K562 (cell line): Measurements from ENCODE around the gene ITGAD. TPM values are rescaled to one million over a fixed set of nuclear protein-coding genes. Genes with fewer than 3 reads are reported as not detected.
A peak's percentile ranks its signal among the peaks of the same experiment; 100 is the strongest.

Experiments
- BACH1 ChIP-seq: fragments of 200-800 bp; sonication (Bioruptor generic); IDR thresholded peaks from 2 replicates; pipeline ENCODE4 v1.6.1; 2016; ENCODE audit warnings: missing genetic modification characterization, missing compliant biosample characterization
- HDAC3 ChIP-seq: fragments of 450-650 bp; IDR thresholded peaks from 2 replicates; pipeline ENCODE4 v1.6.1; 2018; ENCODE audit warnings: borderline replicate concordance, mild to moderate bottlenecking, moderate library complexity; ENCODE audit not compliant: partially characterized antibody
- MTA2 ChIP-seq: fragments of 450-650 bp; IDR thresholded peaks from 2 replicates; pipeline ENCODE4 v1.6.1; 2016; ENCODE audit warnings: low read depth
- ZNF197 ChIP-seq: fragments of 200-800 bp; sonication (Bioruptor generic); IDR thresholded peaks from 2 replicates; pipeline ENCODE4 v1.6.1; 2016; ENCODE audit warnings: low read depth, missing genetic modification characterization, missing compliant biosample characterization
- polyA plus RNA-seq, 8 experiments: library from polyadenylated mRNA; depleted of rRNA in 4 of 8; stranded (reverse) in 5 of 8; unstranded in 3 of 8; fragments of >200 nt; fragmentation: Nextera tagmentation in 2 of 8; fragmentation: Illumina TruSeq in 1 of 8; extraction: Ambion mirVana in 2 of 8; extraction: Trizol in 1 of 8; gene quantifications; 2 replicates each; pipeline versions ENCODE4 v1.2.1 to v1.2.3, GENCODE V29; 2011 to 2014; ENCODE audit warnings: inconsistent platforms in 1 of 8, missing spikeins in 1 of 8
- total RNA-seq, 7 experiments: library from RNA; depleted of rRNA in 6 of 7; stranded (reverse); fragments of >200 nt in 6 of 7; fragmentation: Illumina TruSeq in 2 of 7; extraction: Trizol in 2 of 7; gene quantifications; 2 replicates each; pipeline versions ENCODE4 v1.2.1 to v1.2.3, GENCODE V29; 2011 to 2021; ENCODE audit warnings: low replicate concordance in 1 of 7
- TF ChIP-seq, protein P1 (sequence below), 2 experiments: fragments of 450-650 bp in 1 of 2; IDR thresholded peaks; 2 replicates each; pipeline ENCODE4 v1.6.1; 2011 to 2017; ENCODE audit warnings: low read depth in 2 of 2, antibody characterized with exemption in 1 of 2, borderline replicate concordance in 1 of 2, low read length in 1 of 2, mild to moderate bottlenecking in 1 of 2, mixed read lengths in 1 of 2; ENCODE audit not compliant: control insufficient read depth in 1 of 2
- TF ChIP-seq, protein P2 (sequence below): fragments of 450-650 bp; IDR thresholded peaks from 2 replicates; pipeline ENCODE4 v1.6.1; 2016; ENCODE audit warnings: missing biosample characterization, missing genetic modification characterization
- TF ChIP-seq, protein P3 (sequence below): fragments of 200-400 bp; formaldehyde crosslinking; IDR thresholded peaks from 2 replicates; pipeline ENCODE4 v1.6.1; 2017; ENCODE audit warnings: mild to moderate bottlenecking, low read depth, low read length, moderate library complexity
- TF ChIP-seq, protein P4 (sequence below): fragments of 250-450 bp; sonication (Bioruptor Pico); IDR thresholded peaks from 2 replicates; pipeline ENCODE4 v1.5.0; 2021
- TF ChIP-seq, protein P5 (sequence below): fragments of 450-650 bp; IDR thresholded peaks from 2 replicates; pipeline ENCODE4 v1.6.1; 2014; ENCODE audit warnings: low read depth, mild to moderate bottlenecking, moderate library complexity, borderline replicate concordance
- TF ChIP-seq, protein P6 (sequence below): sonication (generic); formaldehyde crosslinking; IDR thresholded peaks from 2 replicates; pipeline ENCODE4 v1.8.1; 2023; ENCODE audit warnings: missing genetic modification reagents, mild to moderate bottlenecking, borderline replicate concordance

Gene ITGAD
- total and polyA plus RNA-seq, 9 of the 15 experiments (the other 6 are each of a cell fraction or from before 2014, with no cell fraction given), result not detected

DNA sequence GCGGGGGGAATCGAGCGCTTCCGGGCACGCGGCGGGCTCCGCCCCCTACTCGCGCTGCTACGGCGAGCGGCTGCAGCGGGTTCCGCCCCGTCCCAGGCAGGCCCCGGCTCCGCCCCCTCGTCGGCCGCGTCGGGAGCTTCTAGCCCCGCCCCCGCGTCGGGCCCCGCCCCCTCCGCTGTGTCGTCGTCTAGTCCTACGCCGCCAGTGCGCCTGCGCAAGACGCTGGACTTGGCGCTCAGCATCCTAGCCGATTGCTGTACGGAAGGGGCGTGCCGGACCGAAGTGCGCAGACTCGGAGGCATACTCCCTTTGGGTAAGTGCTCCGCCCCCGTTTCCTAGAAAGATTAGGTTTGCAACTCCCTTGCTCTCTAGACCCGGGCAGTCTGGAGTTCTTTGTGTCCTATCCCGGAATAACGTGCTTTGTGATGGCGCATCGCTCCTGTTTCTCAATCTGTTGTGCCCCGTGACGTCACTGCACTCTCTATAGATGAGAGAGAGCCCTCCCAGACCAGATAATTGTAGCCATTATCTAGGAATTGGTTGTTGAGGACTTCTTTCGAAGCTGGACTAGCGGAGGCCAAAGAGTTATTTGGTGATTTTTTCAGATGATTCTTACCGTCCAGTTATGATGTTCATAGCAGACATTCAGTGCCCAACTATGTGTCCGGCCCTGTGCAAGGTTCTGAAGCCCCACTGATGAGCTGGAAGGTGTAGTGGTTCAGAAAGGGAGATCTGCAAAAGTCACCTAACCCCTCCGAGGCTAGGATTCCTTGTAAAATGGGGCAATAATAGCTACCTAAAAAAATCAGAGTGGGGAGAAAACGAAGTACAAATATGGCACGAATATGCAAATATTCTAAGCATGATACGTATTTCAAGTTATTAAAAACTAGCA, 66.8 kb downstream of the ITGAD start (continued):
- TF ChIP-seq HDAC3 (no peak), BACH1 (tag) (no peak), ZNF197 (no peak), MTA2 (no peak)
- TF ChIP-seq, protein P1, sequence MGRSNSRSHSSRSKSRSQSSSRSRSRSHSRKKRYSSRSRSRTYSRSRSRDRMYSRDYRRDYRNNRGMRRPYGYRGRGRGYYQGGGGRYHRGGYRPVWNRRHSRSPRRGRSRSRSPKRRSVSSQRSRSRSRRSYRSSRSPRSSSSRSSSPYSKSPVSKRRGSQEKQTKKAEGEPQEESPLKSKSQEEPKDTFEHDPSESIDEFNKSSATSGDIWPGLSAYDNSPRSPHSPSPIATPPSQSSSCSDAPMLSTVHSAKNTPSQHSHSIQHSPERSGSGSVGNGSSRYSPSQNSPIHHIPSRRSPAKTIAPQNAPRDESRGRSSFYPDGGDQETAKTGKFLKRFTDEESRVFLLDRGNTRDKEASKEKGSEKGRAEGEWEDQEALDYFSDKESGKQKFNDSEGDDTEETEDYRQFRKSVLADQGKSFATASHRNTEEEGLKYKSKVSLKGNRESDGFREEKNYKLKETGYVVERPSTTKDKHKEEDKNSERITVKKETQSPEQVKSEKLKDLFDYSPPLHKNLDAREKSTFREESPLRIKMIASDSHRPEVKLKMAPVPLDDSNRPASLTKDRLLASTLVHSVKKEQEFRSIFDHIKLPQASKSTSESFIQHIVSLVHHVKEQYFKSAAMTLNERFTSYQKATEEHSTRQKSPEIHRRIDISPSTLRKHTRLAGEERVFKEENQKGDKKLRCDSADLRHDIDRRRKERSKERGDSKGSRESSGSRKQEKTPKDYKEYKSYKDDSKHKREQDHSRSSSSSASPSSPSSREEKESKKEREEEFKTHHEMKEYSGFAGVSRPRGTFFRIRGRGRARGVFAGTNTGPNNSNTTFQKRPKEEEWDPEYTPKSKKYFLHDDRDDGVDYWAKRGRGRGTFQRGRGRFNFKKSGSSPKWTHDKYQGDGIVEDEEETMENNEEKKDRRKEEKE (IDR thresholded peaks at IDR 0.05; ENCODE audit: borderline replicate concordance in 1 of 2, control insufficient read depth in 1 of 2, low read depth in 2 of 2, low read length in 1 of 2), result no peak
- TF ChIP-seq, protein P2, sequence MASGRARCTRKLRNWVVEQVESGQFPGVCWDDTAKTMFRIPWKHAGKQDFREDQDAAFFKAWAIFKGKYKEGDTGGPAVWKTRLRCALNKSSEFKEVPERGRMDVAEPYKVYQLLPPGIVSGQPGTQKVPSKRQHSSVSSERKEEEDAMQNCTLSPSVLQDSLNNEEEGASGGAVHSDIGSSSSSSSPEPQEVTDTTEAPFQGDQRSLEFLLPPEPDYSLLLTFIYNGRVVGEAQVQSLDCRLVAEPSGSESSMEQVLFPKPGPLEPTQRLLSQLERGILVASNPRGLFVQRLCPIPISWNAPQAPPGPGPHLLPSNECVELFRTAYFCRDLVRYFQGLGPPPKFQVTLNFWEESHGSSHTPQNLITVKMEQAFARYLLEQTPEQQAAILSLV, result no peak
- TF ChIP-seq, protein P3, sequence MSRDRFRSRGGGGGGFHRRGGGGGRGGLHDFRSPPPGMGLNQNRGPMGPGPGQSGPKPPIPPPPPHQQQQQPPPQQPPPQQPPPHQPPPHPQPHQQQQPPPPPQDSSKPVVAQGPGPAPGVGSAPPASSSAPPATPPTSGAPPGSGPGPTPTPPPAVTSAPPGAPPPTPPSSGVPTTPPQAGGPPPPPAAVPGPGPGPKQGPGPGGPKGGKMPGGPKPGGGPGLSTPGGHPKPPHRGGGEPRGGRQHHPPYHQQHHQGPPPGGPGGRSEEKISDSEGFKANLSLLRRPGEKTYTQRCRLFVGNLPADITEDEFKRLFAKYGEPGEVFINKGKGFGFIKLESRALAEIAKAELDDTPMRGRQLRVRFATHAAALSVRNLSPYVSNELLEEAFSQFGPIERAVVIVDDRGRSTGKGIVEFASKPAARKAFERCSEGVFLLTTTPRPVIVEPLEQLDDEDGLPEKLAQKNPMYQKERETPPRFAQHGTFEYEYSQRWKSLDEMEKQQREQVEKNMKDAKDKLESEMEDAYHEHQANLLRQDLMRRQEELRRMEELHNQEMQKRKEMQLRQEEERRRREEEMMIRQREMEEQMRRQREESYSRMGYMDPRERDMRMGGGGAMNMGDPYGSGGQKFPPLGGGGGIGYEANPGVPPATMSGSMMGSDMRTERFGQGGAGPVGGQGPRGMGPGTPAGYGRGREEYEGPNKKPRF, result no peak
- TF ChIP-seq, protein P4, sequence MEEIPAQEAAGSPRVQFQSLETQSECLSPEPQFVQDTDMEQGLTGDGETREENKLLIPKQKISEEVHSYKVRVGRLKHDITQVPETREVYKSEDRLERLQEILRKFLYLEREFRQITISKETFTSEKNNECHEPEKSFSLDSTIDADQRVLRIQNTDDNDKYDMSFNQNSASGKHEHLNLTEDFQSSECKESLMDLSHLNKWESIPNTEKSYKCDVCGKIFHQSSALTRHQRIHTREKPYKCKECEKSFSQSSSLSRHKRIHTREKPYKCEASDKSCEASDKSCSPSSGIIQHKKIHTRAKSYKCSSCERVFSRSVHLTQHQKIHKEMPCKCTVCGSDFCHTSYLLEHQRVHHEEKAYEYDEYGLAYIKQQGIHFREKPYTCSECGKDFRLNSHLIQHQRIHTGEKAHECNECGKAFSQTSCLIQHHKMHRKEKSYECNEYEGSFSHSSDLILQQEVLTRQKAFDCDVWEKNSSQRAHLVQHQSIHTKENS (CRISPR knock-in tag), result no peak
- TF ChIP-seq, protein P5, sequence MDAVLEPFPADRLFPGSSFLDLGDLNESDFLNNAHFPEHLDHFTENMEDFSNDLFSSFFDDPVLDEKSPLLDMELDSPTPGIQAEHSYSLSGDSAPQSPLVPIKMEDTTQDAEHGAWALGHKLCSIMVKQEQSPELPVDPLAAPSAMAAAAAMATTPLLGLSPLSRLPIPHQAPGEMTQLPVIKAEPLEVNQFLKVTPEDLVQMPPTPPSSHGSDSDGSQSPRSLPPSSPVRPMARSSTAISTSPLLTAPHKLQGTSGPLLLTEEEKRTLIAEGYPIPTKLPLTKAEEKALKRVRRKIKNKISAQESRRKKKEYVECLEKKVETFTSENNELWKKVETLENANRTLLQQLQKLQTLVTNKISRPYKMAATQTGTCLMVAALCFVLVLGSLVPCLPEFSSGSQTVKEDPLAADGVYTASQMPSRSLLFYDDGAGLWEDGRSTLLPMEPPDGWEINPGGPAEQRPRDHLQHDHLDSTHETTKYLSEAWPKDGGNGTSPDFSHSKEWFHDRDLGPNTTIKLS, result peak; percentile 11; the same call in 1 of the 2 replicates
- TF ChIP-seq, protein P6, sequence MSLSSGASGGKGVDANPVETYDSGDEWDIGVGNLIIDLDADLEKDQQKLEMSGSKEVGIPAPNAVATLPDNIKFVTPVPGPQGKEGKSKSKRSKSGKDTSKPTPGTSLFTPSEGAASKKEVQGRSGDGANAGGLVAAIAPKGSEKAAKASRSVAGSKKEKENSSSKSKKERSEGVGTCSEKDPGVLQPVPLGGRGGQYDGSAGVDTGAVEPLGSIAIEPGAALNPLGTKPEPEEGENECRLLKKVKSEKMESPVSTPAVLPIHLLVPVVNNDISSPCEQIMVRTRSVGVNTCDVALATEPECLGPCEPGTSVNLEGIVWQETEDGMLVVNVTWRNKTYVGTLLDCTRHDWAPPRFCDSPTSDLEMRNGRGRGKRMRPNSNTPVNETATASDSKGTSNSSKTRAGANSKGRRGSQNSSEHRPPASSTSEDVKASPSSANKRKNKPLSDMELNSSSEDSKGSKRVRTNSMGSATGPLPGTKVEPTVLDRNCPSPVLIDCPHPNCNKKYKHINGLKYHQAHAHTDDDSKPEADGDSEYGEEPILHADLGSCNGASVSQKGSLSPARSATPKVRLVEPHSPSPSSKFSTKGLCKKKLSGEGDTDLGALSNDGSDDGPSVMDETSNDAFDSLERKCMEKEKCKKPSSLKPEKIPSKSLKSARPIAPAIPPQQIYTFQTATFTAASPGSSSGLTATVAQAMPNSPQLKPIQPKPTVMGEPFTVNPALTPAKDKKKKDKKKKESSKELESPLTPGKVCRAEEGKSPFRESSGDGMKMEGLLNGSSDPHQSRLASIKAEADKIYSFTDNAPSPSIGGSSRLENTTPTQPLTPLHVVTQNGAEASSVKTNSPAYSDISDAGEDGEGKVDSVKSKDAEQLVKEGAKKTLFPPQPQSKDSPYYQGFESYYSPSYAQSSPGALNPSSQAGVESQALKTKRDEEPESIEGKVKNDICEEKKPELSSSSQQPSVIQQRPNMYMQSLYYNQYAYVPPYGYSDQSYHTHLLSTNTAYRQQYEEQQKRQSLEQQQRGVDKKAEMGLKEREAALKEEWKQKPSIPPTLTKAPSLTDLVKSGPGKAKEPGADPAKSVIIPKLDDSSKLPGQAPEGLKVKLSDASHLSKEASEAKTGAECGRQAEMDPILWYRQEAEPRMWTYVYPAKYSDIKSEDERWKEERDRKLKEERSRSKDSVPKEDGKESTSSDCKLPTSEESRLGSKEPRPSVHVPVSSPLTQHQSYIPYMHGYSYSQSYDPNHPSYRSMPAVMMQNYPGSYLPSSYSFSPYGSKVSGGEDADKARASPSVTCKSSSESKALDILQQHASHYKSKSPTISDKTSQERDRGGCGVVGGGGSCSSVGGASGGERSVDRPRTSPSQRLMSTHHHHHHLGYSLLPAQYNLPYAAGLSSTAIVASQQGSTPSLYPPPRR (CRISPR knock-in tag), result no peak
